ENCODE data around the gene RND1. TPM values are rescaled to one million over a fixed set of nuclear protein-coding genes. Genes with fewer than 3 reads are reported as not detected.
"Not testable (repeated sequence)": the region's sequence is repeated elsewhere in the genome, so short reads cannot be mapped to it uniquely, and the experiment has no call there.

The RND1 gene
- total RNA-seq, 2 donors from 2014 or later = 6.0 to 8.2 TPM

GRCh38 chr12:48882315-48882687 is 16.6 kb upstream of the RND1 start:
- no peaks in the 10 kb centered on the region for H3K9me3 ChIP-seq (ENCODE audit: control insufficient read depth, low read length, poor library complexity, severe bottlenecking)
- ATAC-seq = no peak
- Mint-ChIP-seq H3K27me3 (peaks cover 35% of the 10 kb centered on the region), H3K36me3 (ENCODE audit: low read depth) (peaks cover 4% of the 10 kb centered on the region), H3K4me1 (peaks cover 6% of the 10 kb centered on the region), H3K27ac (no peak overlapping the region), H3K4me3 (no peak overlapping the region)
- no peak for DNase-seq

- Mint-ChIP-seq H3K27me3 (peaks cover 35% of the 10 kb centered on the region), H3K27ac (no peak overlapping the region), H3K4me1 (peaks cover 6% of the 10 kb centered on the region), H3K36me3 (ENCODE audit: low read depth) (peaks cover 4% of the 10 kb centered on the region), H3K4me3 (peak overlapping the region; percentile 33)
- no peaks in the 10 kb centered on the region for H3K9me3 ChIP-seq (ENCODE audit: control insufficient read depth, low read length, poor library complexity, severe bottlenecking)
- ATAC-seq = no peak
- no peak for DNase-seq
Observed at GRCh38 chr12:48881686-48882314, 16.1 kb upstream of the RND1 start.

- Mint-ChIP-seq H3K4me3 (no peak overlapping the region), H3K27ac (no peak overlapping the region), H3K27me3 (peaks cover 35% of the 10 kb centered on the region), H3K36me3 (ENCODE audit: low read depth) (peaks cover 4% of the 10 kb centered on the region), H3K4me1 (peaks cover 6% of the 10 kb centered on the region)
- DNase-seq = no peak
- no peaks in the 10 kb centered on the region for H3K9me3 ChIP-seq (ENCODE audit: control insufficient read depth, low read length, poor library complexity, severe bottlenecking)
- ATAC-seq = no peak
Observed at GRCh38 chr12:48880647-48881046, 15.0 kb upstream of the RND1 start.

- H3K9me3 ChIP-seq (ENCODE audit: control insufficient read depth, low read length, poor library complexity, severe bottlenecking) = no peaks in the 10 kb centered on the region
- Mint-ChIP-seq H3K4me1 (peaks cover 6% of the 10 kb centered on the region), H3K27ac (no peak overlapping the region), H3K4me3 (no peak overlapping the region), H3K36me3 (ENCODE audit: low read depth) (peaks cover 4% of the 10 kb centered on the region), H3K27me3 (peaks cover 35% of the 10 kb centered on the region)
- DNase-seq (no peak), ATAC-seq (no peak)
Observed at GRCh38 chr12:48878548-48878947, 12.9 kb upstream of the RND1 start.

GRCh38 chr12:48875944-48876515 is 10.4 kb upstream of the RND1 start:
- ATAC-seq = no peak
- H3K27me3 Mint-ChIP-seq = peaks cover 26% of the 10 kb centered on the region
- H3K9me3 ChIP-seq (ENCODE audit: control insufficient read depth, low read length, poor library complexity, severe bottlenecking) = no peaks in the 10 kb centered on the region

GRCh38 chr12:48873534-48873933 is 7.9 kb upstream of the RND1 start:
- H3K9me3 ChIP-seq (ENCODE audit: control insufficient read depth, low read length, poor library complexity, severe bottlenecking); DNase-seq; ATAC-seq; H3K4me1 Mint-ChIP-seq; H3K36me3 Mint-ChIP-seq (ENCODE audit: low read depth); H3K4me3 Mint-ChIP-seq: not testable (repeated sequence)
- Mint-ChIP-seq H3K27ac (peak overlapping the region; percentile 62), H3K27me3 (peaks cover 10% of the 10 kb centered on the region)

More at GRCh38 chr12:48875944-48876515, 10.4 kb upstream of the RND1 start:
- Mint-ChIP-seq H3K4me1 (peaks cover 6% of the 10 kb centered on the region), H3K27ac (no peak overlapping the region), H3K36me3 (ENCODE audit: low read depth) (peaks cover 4% of the 10 kb centered on the region), H3K4me3 (no peak overlapping the region)
- no peak for DNase-seq

GRCh38 chr12:48873096-48873495 is 7.4 kb upstream of the RND1 start:
- peaks cover 6% of the 10 kb centered on the region for H3K27me3 Mint-ChIP-seq
- peak overlapping the region; percentile 62 for H3K27ac Mint-ChIP-seq
- no peak overlapping the region for H3K4me3 Mint-ChIP-seq
- no peak for ATAC-seq
- peaks cover 8% of the 10 kb centered on the region for H3K4me1 Mint-ChIP-seq
- no peaks in the 10 kb centered on the region for H3K9me3 ChIP-seq (ENCODE audit: control insufficient read depth, low read length, poor library complexity, severe bottlenecking)
- no peaks in the 10 kb centered on the region for H3K36me3 Mint-ChIP-seq (ENCODE audit: low read depth)
- DNase-seq = no peak

GRCh38 chr12:48869191-48869590 is 3.5 kb upstream of the RND1 start:
- Mint-ChIP-seq H3K4me3 (no peak overlapping the region), H3K36me3 (ENCODE audit: low read depth) (no peaks in the 10 kb centered on the region), H3K4me1 (peaks cover 24% of the 10 kb centered on the region), H3K27ac (peak overlapping the region; percentile 59), H3K27me3 (peaks cover 7% of the 10 kb centered on the region)
- H3K9me3 ChIP-seq (ENCODE audit: control insufficient read depth, low read length, poor library complexity, severe bottlenecking) = no peaks in the 10 kb centered on the region
- ATAC-seq (no peak), DNase-seq (no peak)

GRCh38 chr12:48868451-48868850 is 2.8 kb upstream of the RND1 start:
- ATAC-seq (no peak), DNase-seq (no peak)
- Mint-ChIP-seq H3K27me3 (peaks cover 12% of the 10 kb centered on the region), H3K4me1 (peaks cover 28% of the 10 kb centered on the region), H3K36me3 (ENCODE audit: low read depth) (no peaks in the 10 kb centered on the region), H3K27ac (no peak overlapping the region), H3K4me3 (no peak overlapping the region)
- no peaks in the 10 kb centered on the region for H3K9me3 ChIP-seq (ENCODE audit: control insufficient read depth, low read length, poor library complexity, severe bottlenecking)

GRCh38 chr12:48866052-48866711 is 512 bp upstream of the RND1 start:
- Mint-ChIP-seq H3K4me1 (peaks cover 22% of the 10 kb centered on the region), H3K36me3 (ENCODE audit: low read depth) (no peaks in the 10 kb centered on the region), H3K27ac (peak overlapping the region; percentile 97), H3K27me3 (peaks cover 25% of the 10 kb centered on the region), H3K4me3 (peak overlapping the region; percentile 96)
- ATAC-seq (no peak), DNase-seq (no peak)
- H3K9me3 ChIP-seq (ENCODE audit: control insufficient read depth, low read length, poor library complexity, severe bottlenecking) = no peaks in the 10 kb centered on the region

GRCh38 chr12:48863291-48863690 is 2.4 kb downstream of the RND1 start:
- no peak overlapping the region for H3K27ac Mint-ChIP-seq

GRCh38 chr12:48862760-48863159 is 2.9 kb downstream of the RND1 start:
- Mint-ChIP-seq H3K4me1 (peaks cover 19% of the 10 kb centered on the region), H3K27me3 (peaks cover 25% of the 10 kb centered on the region), H3K4me3 (no peak overlapping the region), H3K36me3 (ENCODE audit: low read depth) (no peaks in the 10 kb centered on the region), H3K27ac (no peak overlapping the region)
- no peaks in the 10 kb centered on the region for H3K9me3 ChIP-seq (ENCODE audit: control insufficient read depth, low read length, poor library complexity, severe bottlenecking)
- no peak for ATAC-seq
- DNase-seq = no peak

More at GRCh38 chr12:48863291-48863690, 2.4 kb downstream of the RND1 start:
- Mint-ChIP-seq H3K36me3 (ENCODE audit: low read depth) (no peaks in the 10 kb centered on the region), H3K4me1 (peaks cover 19% of the 10 kb centered on the region), H3K27me3 (peaks cover 25% of the 10 kb centered on the region), H3K4me3 (no peak overlapping the region)
- DNase-seq (no peak), ATAC-seq (no peak)
- H3K9me3 ChIP-seq (ENCODE audit: control insufficient read depth, low read length, poor library complexity, severe bottlenecking) = no peaks in the 10 kb centered on the region

GRCh38 chr12:48861111-48861510 is 4.6 kb downstream of the RND1 start:
- DNase-seq (no peak), ATAC-seq (no peak)
- no peaks in the 10 kb centered on the region for H3K9me3 ChIP-seq (ENCODE audit: control insufficient read depth, low read length, poor library complexity, severe bottlenecking)
- no peaks in the 10 kb centered on the region for H3K36me3 Mint-ChIP-seq (ENCODE audit: low read depth)
- H3K4me1 Mint-ChIP-seq = peaks cover 17% of the 10 kb centered on the region
- H3K27me3 Mint-ChIP-seq = peaks cover 25% of the 10 kb centered on the region
- H3K27ac Mint-ChIP-seq = no peak overlapping the region
- H3K4me3 Mint-ChIP-seq = no peak overlapping the region
